ENCODE data around the gene FPGS. TPM values are rescaled to one million over a fixed set of nuclear protein-coding genes. Genes with fewer than 3 reads are reported as not detected.

The FPGS gene
- total RNA-seq, 1 donor from 2014 or later, result 30.2 TPM

GRCh38 chr9:127806871-127807270 is 4.2 kb downstream of the FPGS start:
- no peak for ATAC-seq
- DNase-seq (ENCODE audit: missing footprints), result no peak
- intact Hi-C loops (cut with DNase I), result no loop called here

- DNase-seq (ENCODE audit: missing footprints), result no peak
- intact Hi-C loops (cut with DNase I), result no loop called here
These were observed 5.8 kb downstream of the FPGS start for GRCh38 chr9:127808347-127809001.

GRCh38 chr9:127809002-127809539 is 6.4 kb downstream of the FPGS start:
- no peak for ATAC-seq
- DNase-seq (ENCODE audit: missing footprints), result no peak
- intact Hi-C loops (cut with DNase I), result no loop called here

More at GRCh38 chr9:127808347-127809001, 5.8 kb downstream of the FPGS start:
- ATAC-seq, result no peak

GRCh38 chr9:127809540-127810377 is 7.1 kb downstream of the FPGS start:
- ATAC-seq (peak; percentile 60), DNase-seq (ENCODE audit: missing footprints) (no peak)

GRCh38 chr9:127810378-127811187 is 7.9 kb downstream of the FPGS start:
- intact Hi-C loops (cut with DNase I), result no loop called here
- DNase-seq (ENCODE audit: missing footprints) (no peak), ATAC-seq (no peak)

More at GRCh38 chr9:127809540-127810377, 7.1 kb downstream of the FPGS start:
- intact Hi-C loops (cut with DNase I), result no loop called here

GRCh38 chr9:127812011-127812410 is 9.3 kb downstream of the FPGS start:
- intact Hi-C loops (cut with DNase I), result no loop called here
- DNase-seq (ENCODE audit: missing footprints), result no peak

GRCh38 chr9:127812936-127813675 is 10.4 kb downstream of the FPGS start:
- DNase-seq (ENCODE audit: missing footprints) (peak; percentile 42), ATAC-seq (no peak)
- intact Hi-C loops (cut with DNase I), result no loop called here

More at GRCh38 chr9:127812011-127812410, 9.3 kb downstream of the FPGS start:
- no peak for ATAC-seq

- ATAC-seq (no peak), DNase-seq (ENCODE audit: missing footprints) (peak; percentile 66)
- intact Hi-C loops (cut with DNase I), result no loop called here
These were observed 11.1 kb downstream of the FPGS start for GRCh38 chr9:127813686-127814226.

GRCh38 chr9:127814619-127815511 is 12.2 kb downstream of the FPGS start:
- no peak for ATAC-seq

GRCh38 chr9:127815512-127816361 is 13.1 kb downstream of the FPGS start:
- DNase-seq (ENCODE audit: missing footprints), result no peak
- intact Hi-C loops (cut with DNase I), result no loop called here

More at GRCh38 chr9:127814619-127815511, 12.2 kb downstream of the FPGS start:
- intact Hi-C loops (cut with DNase I), result no loop called here
- DNase-seq (ENCODE audit: missing footprints), result no peak

GRCh38 chr9:127816362-127816725 is 13.7 kb downstream of the FPGS start:
- DNase-seq (ENCODE audit: missing footprints) (peak; percentile 50), ATAC-seq (no peak)
- intact Hi-C loops (cut with DNase I), result no loop called here

More at GRCh38 chr9:127815512-127816361, 13.1 kb downstream of the FPGS start:
- ATAC-seq, result no peak

- intact Hi-C loops (cut with DNase I), result no loop called here
- DNase-seq (ENCODE audit: missing footprints) (no peak), ATAC-seq (no peak)
These were observed 14.0 kb downstream of the FPGS start for GRCh38 chr9:127816728-127817127.

- intact Hi-C loops (cut with DNase I), result no loop called here
These were observed 15.3 kb downstream of the FPGS start for GRCh38 chr9:127817881-127818434.

GRCh38 chr9:127818574-127818973 is 15.9 kb downstream of the FPGS start:
- no peak for DNase-seq (ENCODE audit: missing footprints)
- intact Hi-C loops (cut with DNase I), result no loop called here
- no peak for ATAC-seq

More at GRCh38 chr9:127817881-127818434, 15.3 kb downstream of the FPGS start:
- no peak for DNase-seq (ENCODE audit: missing footprints)
- peak; percentile 4 for ATAC-seq

GRCh38 chr9:127822108-127822507 is 19.4 kb downstream of the FPGS start:
- intact Hi-C loops (cut with DNase I), result no loop called here
- ATAC-seq, result no peak
- DNase-seq (ENCODE audit: missing footprints), result no peak
